Endothelial cell of umbilical vein (primary cell): ENCODE results near the gene SCIN. TPM values are rescaled to one million over a fixed set of nuclear protein-coding genes. Genes with fewer than 3 reads are reported as not detected.

ENCODE experiments used
- BruUV-seq: library from RNA; stranded (reverse); fragments of 400-500 nt; replicated peaks from 2 replicates; lab custom pipeline; 2021; lab: Mats Ljungman, UMichigan
- CTCF ChIA-PET: fragments of 300-600, 350-600 bp; sonication (Branson Sonifier 250); formaldehyde crosslinking; loops from one replicate; lab custom pipeline; 2021; ENCODE audit warnings: antibody characterized with exemption, inconsistent platforms; lab: Charles Lee
- POLR2A ChIA-PET: fragments of 300-600, 350-600 bp; sonication (Branson Sonifier 250); formaldehyde crosslinking; loops from one replicate; lab custom pipeline; 2021; ENCODE audit warnings: antibody characterized with exemption, inconsistent platforms; lab: Charles Lee
- DNase-seq: peaks from one replicate; pipeline ENCODE4 v3.0.0-alpha.2; 2011; ENCODE audit warnings: low read depth, low spot score
- FAIRE-seq: peaks from 2 replicates; lab custom pipeline; 2011; peaks lifted over from hg19 to GRCh38; lab: Jason Lieb, UNC
- H2AFZ ChIP-seq: 2 replicates; pipeline ENCODE4 v1.6.0; 2012; ENCODE audit warnings: low read depth, low read length, control low read depth, inconsistent platforms
- H3K27ac ChIP-seq: 2 replicates; pipeline ENCODE4 v1.5.1; 2011; ENCODE audit warnings: low read depth, mild to moderate bottlenecking, control low read depth, low read length, moderate library complexity; ENCODE audit not compliant: insufficient read depth
- H3K27me3 ChIP-seq, 2 experiments: 2 replicates each; pipeline versions ENCODE4 v1.6.0 to v1.6.1; 2011; ENCODE audit warnings: low read length in 2 of 2, mixed read lengths in 1 of 2; ENCODE audit not compliant: control insufficient read depth in 2 of 2, insufficient read depth in 2 of 2
- H3K36me3 ChIP-seq, 2 experiments: 2 replicates in 1 of 2; 3 replicates in 1 of 2; pipeline ENCODE4 v1.5.1; 2011; ENCODE audit warnings: low read length in 2 of 2, mild to moderate bottlenecking in 1 of 2, moderate library complexity in 1 of 2; ENCODE audit not compliant: control insufficient read depth in 2 of 2, insufficient read depth in 2 of 2; ENCODE audit errors: extremely low read depth in 1 of 2
- H3K4me1 ChIP-seq: 3 replicates; pipeline ENCODE4 v1.5.1; 2011; ENCODE audit warnings: mild to moderate bottlenecking, low read length; ENCODE audit not compliant: control insufficient read depth, insufficient read depth; ENCODE audit errors: extremely low read depth
- H3K4me2 ChIP-seq: 2 replicates; pipeline ENCODE4 v1.6.1; 2011; ENCODE audit warnings: low read length, control low read depth, mixed read lengths; ENCODE audit not compliant: insufficient read depth
- H3K4me3 ChIP-seq, 3 experiments: fragments of 200-600 bp in 1 of 3; sonication (generic), shearing (Covaris generic) in 1 of 3; replicated peaks in 1 of 3; 2 replicates each; pipeline ENCODE4 v1.5.1; 2011 to 2016; ENCODE audit warnings: control low read depth in 3 of 3, low read length in 3 of 3, mild to moderate bottlenecking in 2 of 3, inconsistent platforms in 1 of 3, low read depth in 1 of 3, moderate library complexity in 1 of 3; ENCODE audit not compliant: insufficient read depth in 1 of 3
- H3K79me2 ChIP-seq: 2 replicates; pipeline ENCODE4 v1.6.0; 2012; ENCODE audit warnings: low read length, inconsistent platforms; ENCODE audit not compliant: control insufficient read depth, insufficient read depth
- H3K9ac ChIP-seq: replicated peaks from 2 replicates; pipeline ENCODE3; 2011; ENCODE audit warnings: low read length, control low read depth; ENCODE audit not compliant: insufficient read depth; ENCODE audit errors: extremely low read depth
- H3K9me1 ChIP-seq: replicated peaks from 3 replicates; pipeline ENCODE4 v1.6.0; 2011; ENCODE audit warnings: mild to moderate bottlenecking, low read length; ENCODE audit not compliant: control insufficient read depth, insufficient read depth; ENCODE audit errors: extremely low read depth
- H3K9me3 ChIP-seq: replicated peaks from 2 replicates; pipeline ENCODE4 v1.5.1; 2012; ENCODE audit warnings: low read length, inconsistent platforms; ENCODE audit not compliant: control insufficient read depth, insufficient read depth
- H4K20me1 ChIP-seq: replicated peaks from 2 replicates; pipeline ENCODE3; 2011; ENCODE audit warnings: mild to moderate bottlenecking, low read length; ENCODE audit not compliant: control insufficient read depth, insufficient read depth; ENCODE audit errors: extremely low read depth
- EZH2 ChIP-seq: IDR thresholded peaks from 2 replicates; pipeline ENCODE4 v1.6.1; 2012; ENCODE audit warnings: borderline replicate concordance, low read depth, mild to moderate bottlenecking, moderate library complexity, low read length, inconsistent platforms; ENCODE audit not compliant: severe bottlenecking
- FOS ChIP-seq: IDR thresholded peaks from 2 replicates; pipeline ENCODE4 v1.6.1; 2011; ENCODE audit warnings: mild to moderate bottlenecking, low read length, moderate library complexity, borderline replicate concordance; ENCODE audit not compliant: insufficient read depth
- GATA2 ChIP-seq: IDR thresholded peaks from 2 replicates; pipeline ENCODE4 v1.7.0; 2011; ENCODE audit warnings: low read depth, mild to moderate bottlenecking, moderate library complexity, mixed read lengths, low read length; ENCODE audit not compliant: insufficient read length, insufficient read depth
- JUN ChIP-seq: IDR thresholded peaks from 2 replicates; pipeline ENCODE4 v1.6.1; 2011; ENCODE audit warnings: borderline replicate concordance, low read depth; ENCODE audit not compliant: insufficient read length, insufficient read depth
- MYC ChIP-seq: IDR thresholded peaks from one replicate; pipeline ENCODE4 v1.6.1; 2011; ENCODE audit warnings: mild to moderate bottlenecking, low read depth, low read length
- POLR2A ChIP-seq: IDR thresholded peaks from 2 replicates; pipeline ENCODE4 v1.6.1; 2012; ENCODE audit warnings: low read depth, mild to moderate bottlenecking, control low read depth, low read length
- POLR2AphosphoS5 ChIP-seq: IDR thresholded peaks from 2 replicates; pipeline ENCODE4 v1.6.1; 2012; ENCODE audit warnings: low read depth, mild to moderate bottlenecking, control low read depth, low read length, moderate library complexity; ENCODE audit not compliant: insufficient read depth
- dilution Hi-C: fragments of 300-500 bp; cut with MboI; formaldehyde crosslinking; loops from one replicate; pipeline ENCODE4 v1.15.0; 2019; ENCODE audit warnings: low sequenced_read_pairs; ENCODE audit not compliant: extremely low pct_ligation_motif_present
- intact Hi-C: fragments of 100-400 bp; cut with micrococcal nuclease; formaldehyde crosslinking; loops from one replicate; pipeline ENCODE4 v1.10.0; 2022
- polyA plus RNA-seq, 4 experiments: library from polyadenylated mRNA; depleted of rRNA in 3 of 4; stranded (reverse) in 3 of 4; unstranded in 1 of 4; fragments of >200 nt; gene quantifications; 2 replicates each; pipeline versions ENCODE4 v1.2.1 to v1.2.3, GENCODE V29; 2011 to 2012; ENCODE audit warnings: missing spikeins in 1 of 4
- total RNA-seq: library from RNA; stranded (reverse); gene quantifications from 2 replicates; pipeline ENCODE4 v1.2.3, GENCODE V29; 2021
- TF ChIP-seq, protein P1 (sequence below): IDR thresholded peaks from 2 replicates; pipeline ENCODE4 v1.6.1; 2011; ENCODE audit not compliant: insufficient read depth, insufficient read length
- TF ChIP-seq, protein P2 (sequence below), 2 donors: IDR thresholded peaks; 1 replicate in 1 of 2; 2 replicates in 1 of 2; pipeline ENCODE4 v1.5.1; 2011; ENCODE audit warnings: low read length in 2 of 2, mild to moderate bottlenecking in 2 of 2, moderate library complexity in 2 of 2, control low read depth in 1 of 2, inconsistent platforms in 1 of 2, low read depth in 1 of 2; ENCODE audit not compliant: insufficient read depth in 1 of 2; ENCODE audit errors: extremely low read depth in 1 of 2

Gene SCIN
- total and polyA plus RNA-seq, 2 donors (not counting 3 experiments of a cell fraction or from before 2014, with no cell fraction given) = 0.07 to 0.69 TPM

DNA sequence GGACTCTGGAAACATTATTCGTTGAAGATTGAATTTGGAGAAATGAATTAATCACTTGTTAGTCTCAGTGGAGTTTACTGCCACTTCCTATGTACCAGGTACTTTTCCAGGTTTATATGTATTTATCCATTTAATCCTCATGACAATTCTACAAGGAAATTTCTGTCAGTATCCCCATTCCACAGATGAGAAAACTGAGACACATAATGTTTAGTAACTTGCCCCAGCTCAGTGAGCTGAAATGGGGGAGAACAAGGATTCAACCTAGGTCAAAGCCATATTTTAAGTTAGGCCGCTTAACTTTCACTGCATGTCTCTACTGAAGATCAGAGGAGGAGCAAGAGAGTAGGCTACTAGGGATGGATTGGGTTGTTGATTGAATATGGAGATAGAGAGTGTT lies 4.6 kb upstream of the SCIN start:
- FAIRE-seq (no peak), DNase-seq (no peak)
- TF ChIP-seq, protein P1, sequence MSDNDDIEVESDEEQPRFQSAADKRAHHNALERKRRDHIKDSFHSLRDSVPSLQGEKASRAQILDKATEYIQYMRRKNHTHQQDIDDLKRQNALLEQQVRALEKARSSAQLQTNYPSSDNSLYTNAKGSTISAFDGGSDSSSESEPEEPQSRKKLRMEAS = no peak
- TF ChIP-seq GATA2 (no peak), POLR2AphosphoS5 (no peak), JUN (no peak), EZH2 (no peak), MYC (no peak), POLR2A (no peak), FOS (no peak)
- TF ChIP-seq, protein P2, sequence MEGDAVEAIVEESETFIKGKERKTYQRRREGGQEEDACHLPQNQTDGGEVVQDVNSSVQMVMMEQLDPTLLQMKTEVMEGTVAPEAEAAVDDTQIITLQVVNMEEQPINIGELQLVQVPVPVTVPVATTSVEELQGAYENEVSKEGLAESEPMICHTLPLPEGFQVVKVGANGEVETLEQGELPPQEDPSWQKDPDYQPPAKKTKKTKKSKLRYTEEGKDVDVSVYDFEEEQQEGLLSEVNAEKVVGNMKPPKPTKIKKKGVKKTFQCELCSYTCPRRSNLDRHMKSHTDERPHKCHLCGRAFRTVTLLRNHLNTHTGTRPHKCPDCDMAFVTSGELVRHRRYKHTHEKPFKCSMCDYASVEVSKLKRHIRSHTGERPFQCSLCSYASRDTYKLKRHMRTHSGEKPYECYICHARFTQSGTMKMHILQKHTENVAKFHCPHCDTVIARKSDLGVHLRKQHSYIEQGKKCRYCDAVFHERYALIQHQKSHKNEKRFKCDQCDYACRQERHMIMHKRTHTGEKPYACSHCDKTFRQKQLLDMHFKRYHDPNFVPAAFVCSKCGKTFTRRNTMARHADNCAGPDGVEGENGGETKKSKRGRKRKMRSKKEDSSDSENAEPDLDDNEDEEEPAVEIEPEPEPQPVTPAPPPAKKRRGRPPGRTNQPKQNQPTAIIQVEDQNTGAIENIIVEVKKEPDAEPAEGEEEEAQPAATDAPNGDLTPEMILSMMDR (IDR thresholded peaks at IDR 0.05; ENCODE audit: extremely low read depth in 1 of 2, insufficient read depth in 1 of 2, low read depth in 1 of 2, low read length in 2 of 2) = no peak
- no peaks in the 10 kb centered on the region for H4K20me1 ChIP-seq
- CTCF ChIA-PET = interaction anchor here (1.4 kb wide), 1 partner anchor 41 kb away, joined by 4 read pairs; no protein-coding TSS in a partner anchor
- POLR2A ChIA-PET = no interaction called here
- H3K4me2 ChIP-seq = no peak overlapping the region
- H3K4me3 ChIP-seq = no peak overlapping the region
- H3K27me3 ChIP-seq = peaks cover 16 to 24% of the 10 kb centered on the region in 2 experiments
- H3K4me1 ChIP-seq = peaks cover 5% of the 10 kb centered on the region
- intact Hi-C loops = no loop called here
- dilution Hi-C loops = no loop called here
- H3K9me1 ChIP-seq = no peaks in the 10 kb centered on the region
- H3K27ac ChIP-seq = no peak overlapping the region
- H2AFZ ChIP-seq = no peak overlapping the region
- no TSS peak for BruUV-seq
- H3K79me2 ChIP-seq = no peaks in the 10 kb centered on the region
- no peaks in the 10 kb centered on the region for H3K9me3 ChIP-seq
- H3K9ac ChIP-seq = no peak overlapping the region
- H3K36me3 ChIP-seq = no peaks in the 10 kb centered on the region
